ENCODE measurements around the gene CCDC187.
A peak's percentile ranks its signal among the peaks of the same experiment; 100 is the strongest.

Gene CCDC187

DNA sequence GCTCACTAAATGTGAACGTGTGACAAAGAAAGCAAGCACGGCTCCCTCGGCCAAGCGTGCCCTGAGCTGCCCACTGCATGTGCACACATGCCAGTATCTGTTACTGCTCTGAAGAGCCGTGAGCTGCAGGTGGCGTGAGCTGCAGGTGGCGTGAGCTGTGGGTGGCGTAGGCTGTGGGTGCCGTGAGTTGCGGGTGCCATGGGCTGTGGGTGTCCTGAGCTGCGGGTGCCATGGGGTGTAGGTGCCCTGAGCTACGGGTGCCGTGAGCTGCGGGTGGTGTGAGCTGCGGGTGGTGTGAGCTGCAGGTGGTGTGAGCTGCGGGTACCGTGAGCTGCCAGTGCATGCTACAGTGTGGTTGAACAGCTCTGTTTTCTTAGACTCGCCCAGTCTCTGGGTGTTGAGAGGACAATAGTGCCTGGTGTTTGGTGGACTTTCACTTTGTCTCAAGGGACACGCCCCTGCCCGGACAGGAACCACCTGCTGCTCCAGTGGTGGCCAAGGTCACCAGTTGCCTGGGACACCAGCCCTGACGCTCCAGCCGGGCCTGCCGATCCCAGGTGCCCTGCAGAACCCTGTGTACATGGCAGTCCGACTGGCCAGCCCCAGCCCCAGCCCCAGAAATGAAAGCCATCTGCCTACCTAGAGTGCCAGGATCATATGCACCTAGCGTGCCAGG lies 6.7 kb downstream of the CCDC187 start:
- no peak for DNase-seq

DNA sequence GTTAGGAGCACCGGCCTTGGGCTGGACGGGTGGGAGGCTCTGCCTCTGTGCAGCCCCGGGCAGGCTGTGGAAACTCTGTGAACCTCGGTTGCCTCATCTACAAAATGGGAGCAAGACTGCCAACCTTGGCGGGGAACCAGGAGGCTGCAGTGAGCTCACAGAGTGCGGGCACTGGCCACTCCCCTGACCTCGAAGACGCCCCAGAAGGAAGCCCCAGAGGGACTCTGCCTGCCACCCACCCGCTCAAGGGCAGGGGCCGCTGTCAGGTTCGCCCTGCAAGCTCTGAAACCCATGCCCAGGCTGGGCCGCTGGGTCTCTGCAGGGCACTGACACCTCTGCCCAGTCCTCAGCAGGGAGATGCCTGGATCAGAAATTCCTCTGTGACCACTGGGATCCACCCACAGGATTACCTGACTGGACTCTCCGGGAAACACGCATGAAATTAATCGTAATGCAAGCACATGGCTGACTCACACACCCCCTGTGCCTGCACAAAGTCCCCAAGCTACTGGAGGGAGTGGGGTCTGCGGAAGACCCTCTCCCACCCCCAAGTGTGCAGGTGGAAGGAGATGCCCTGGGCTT lies 7.4 kb downstream of the CCDC187 start:
- no peak for DNase-seq

DNA sequence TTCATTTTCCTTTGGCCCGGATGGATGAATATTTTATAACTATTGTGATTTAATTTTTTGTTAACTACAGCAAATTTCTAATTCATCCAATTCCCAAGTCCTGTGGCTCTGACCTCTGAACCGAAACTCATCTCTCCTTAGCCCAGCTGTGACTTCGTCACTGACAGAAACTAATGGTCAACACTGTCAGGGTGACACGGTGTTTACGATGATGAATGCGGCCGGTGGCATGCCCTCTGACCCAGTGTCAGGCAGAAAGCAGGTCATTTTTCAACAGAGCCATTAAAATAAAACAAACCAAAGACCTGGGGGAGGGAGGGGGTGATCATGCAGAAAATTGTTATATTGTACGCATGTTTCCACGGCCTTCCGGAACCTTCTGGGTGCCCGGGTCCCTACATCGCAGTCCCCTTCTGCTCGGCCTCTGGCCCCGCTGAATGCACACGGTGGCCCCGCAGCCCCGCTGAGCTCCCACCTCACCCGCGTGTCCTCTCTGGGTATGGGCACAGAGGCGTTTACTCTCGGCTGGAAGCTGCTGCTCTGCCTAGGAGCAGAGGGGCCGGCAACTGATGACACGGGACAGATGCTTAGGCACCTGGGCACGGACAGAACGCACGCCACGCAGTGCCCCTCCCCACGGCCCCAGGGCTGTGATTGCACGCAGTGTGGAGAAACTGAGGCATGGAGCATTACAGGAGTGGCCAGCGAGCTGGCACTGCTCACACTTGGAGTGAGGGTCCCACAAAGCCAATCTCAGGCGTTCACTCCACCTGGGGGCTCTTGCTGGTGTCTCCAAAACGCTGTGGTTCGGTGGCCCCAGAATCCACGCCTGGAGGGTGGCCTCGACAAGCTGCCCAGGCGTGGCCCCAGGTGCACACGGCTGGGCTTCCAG lies 8.1 kb downstream of the CCDC187 start:
- DNase-seq: no peak

- DNase-seq: no peak
Measured at GRCh38 chr9:136295055-136295454, 8.8 kb downstream of the CCDC187 start.

- no peak for DNase-seq
Measured at GRCh38 chr9:136294437-136294836, 9.5 kb downstream of the CCDC187 start.

- no peak for DNase-seq
Measured at GRCh38 chr9:136293476-136294077, 10.3 kb downstream of the CCDC187 start.

- peak; percentile 43 for DNase-seq
Measured at GRCh38 chr9:136292591-136293448, 11.1 kb downstream of the CCDC187 start.

- DNase-seq: peak; percentile 19
Measured at GRCh38 chr9:136292026-136292538, 11.8 kb downstream of the CCDC187 start.

GRCh38 chr9:136291306-136292025 lies 12.4 kb downstream of the CCDC187 start:
- no peak for DNase-seq

GRCh38 chr9:136290508-136291000 lies 13.3 kb downstream of the CCDC187 start:
- DNase-seq: no peak

DNA sequence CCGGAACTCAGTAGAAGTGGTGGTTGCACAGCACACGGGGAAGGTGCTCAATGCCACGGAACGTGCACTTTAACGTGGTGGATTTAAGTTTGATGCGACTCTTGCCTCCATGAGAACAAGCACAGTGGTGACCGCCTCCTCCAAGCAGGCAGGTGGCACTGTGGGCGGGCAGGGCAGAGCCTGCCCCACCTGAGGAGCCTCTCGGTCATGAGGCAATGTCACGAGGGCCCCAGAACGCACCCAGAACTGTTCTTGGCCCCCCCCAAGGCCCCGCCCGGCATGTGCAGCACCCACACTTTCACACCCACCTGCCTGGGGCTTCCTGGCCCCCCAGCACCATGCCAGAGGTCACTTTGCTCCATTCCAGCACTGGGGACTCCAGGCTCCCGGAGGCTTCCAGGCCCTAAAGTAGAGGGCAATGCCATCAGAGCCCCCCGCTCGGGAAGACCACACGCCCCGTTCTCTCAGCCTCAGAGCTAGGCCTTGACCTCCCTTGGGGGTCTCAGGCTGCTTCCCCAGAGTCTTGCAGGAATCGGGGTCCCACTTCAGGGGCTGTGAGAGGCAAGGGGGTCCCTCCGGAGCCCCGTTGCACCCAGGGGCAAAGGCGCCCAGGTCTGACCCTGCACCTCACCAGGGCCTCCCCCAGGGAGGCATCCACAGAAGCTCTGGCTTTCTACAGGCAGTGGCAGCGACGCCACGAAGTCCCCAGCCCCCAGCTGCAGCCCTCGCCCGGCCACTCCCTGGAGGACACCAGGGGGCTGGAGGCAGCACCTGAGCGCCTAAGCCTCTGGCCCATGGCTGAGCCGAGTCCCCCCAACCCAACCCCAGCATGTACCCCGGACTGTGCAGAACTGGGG lies 14.0 kb downstream of the CCDC187 start:
- DNase-seq: no peak

DNA sequence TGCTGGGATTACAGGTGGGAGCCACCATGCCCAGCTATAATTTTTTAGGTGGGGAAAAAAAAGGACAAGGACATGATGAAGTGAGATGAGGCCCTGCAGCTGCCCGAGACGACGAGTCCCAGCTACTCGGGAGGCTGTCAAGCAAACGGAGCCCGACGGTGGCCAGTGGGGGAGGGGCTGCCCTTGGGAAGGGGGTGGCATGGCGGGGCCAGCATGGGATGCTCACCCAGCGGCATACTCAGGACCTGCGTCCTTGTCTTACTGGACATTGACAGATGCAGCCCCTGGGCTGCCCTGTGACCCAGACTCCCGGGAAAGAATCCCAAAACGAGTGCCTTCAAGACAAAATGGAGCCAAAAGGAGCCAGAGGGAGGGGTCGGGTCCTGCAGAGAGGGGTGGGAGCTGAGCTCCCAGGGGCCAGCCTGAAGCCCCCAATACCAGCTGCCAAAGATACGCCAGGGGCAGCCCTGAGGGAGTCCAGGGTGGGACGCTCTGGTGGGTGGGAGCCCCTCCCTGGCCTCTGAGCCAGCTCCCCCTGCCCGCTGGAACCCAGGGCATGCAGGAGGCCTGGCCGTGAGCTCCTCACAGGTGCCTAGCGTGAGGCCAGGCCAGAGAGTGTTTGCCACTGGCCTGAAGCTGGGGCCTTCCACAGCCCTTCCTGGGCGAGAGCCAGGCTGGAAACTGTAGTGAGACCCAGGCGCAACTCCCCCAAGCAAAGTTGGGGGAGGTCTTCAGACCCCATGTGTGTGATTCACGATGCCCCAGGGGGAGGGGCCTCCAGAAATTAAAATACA lies 15.7 kb downstream of the CCDC187 start:
- DNase-seq: no peak

- no peak for DNase-seq
Measured at GRCh38 chr9:136286987-136287379, 16.9 kb downstream of the CCDC187 start.

- DNase-seq: no peak
Measured at GRCh38 chr9:136286359-136286986, 17.4 kb downstream of the CCDC187 start.

DNA sequence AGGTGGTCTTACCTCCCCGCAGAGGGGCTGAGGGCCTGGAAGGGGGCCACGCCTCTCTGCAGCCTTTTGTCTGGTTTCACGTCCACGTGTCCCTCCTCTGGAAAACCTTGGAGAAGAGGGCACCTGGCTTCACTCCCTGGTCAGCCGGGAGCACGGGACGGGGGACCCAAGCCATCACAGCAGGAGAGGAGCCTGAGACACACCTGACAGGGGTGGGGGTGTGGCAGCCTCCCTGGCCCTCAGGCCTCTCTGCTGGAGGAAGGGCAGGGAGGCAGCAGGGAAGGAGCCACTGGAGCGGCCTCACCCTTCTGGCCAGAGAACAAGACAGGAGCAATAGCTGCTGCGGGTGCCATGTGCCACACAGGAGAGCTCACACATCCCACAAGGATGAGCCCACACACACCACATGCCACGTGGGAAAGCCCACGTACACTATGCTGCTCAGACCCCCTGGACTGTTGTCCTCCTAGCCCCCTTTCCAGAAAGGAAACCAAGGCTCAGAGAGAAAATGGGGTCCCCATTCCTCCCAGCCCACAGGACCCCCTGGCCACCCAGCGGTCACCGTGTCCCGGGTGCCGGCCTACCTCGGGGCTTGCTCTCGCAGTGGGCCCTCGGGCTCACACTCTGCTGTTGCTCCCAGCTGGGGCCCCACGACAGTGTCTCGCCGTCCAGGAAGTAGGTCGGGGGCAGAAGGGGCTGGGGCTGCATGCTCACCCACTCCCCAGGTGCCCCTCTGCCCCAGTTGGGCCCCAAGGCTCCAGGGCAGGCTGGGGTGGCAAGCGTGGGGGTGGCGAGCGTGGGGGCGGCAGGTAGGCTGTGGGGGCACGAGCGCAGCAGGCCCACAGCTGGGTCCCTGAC lies 18.2 kb downstream of the CCDC187 start:
- no peak for DNase-seq

- DNase-seq: no peak
Measured at GRCh38 chr9:136284951-136285350, 18.9 kb downstream of the CCDC187 start.

DNA sequence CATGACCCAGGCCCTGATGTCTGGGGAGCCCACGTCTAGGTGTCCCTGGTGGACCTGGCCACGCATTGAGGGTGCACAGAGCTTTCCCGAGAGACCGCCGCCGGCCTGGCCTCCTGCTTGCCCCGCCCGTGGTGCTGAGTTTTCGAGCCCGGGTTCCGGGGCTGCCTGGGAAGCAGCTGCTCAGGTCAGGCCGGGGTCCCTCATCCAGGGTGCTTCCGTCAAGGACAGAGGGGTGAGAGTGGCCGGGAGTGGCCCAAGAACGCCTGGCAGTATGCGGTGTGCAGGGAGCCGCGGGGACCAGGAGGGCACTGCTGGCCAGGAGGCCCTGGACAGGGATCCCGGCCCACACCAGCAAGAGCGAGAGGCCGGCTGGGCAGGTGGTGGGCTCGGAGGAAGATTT lies 19.6 kb downstream of the CCDC187 start:
- DNase-seq: no peak
